Heart left ventricle (tissue), 13 donors: ENCODE measurements around the gene PIK3C2G.

Experiments used
- CTCF ChIP-seq, 12 donors: fragments of 200-600 bp; sonication (generic) in 4 of 12; IDR thresholded peaks; one replicate each; pipeline versions ENCODE4 v1.5.0 to v1.8.0; 2018 to 2022; ENCODE audit warnings: antibody characterized with exemption in 12 of 12, mild to moderate bottlenecking in 5 of 12
- POLR2A ChIP-seq, 2 donors: fragments of 450-650 bp; IDR thresholded peaks; one replicate each; pipeline ENCODE4 v1.6.1; 2017; ENCODE audit warnings: antibody characterized with exemption in 2 of 2, mild to moderate bottlenecking in 2 of 2, moderate library complexity in 2 of 2
- donor health status: ischemic (EF 13 %, LVEDD 7.1; RV severe dilation, severe dysfunction).
- donor health status: DM: no; HTN: yes; CAD: no.
- donor health status: DM: no; HTN: no; CAD: no.
- donor health status: ischemic (EF 25% LVEDD 6.9; RV normal size, moderate dysfunction).
- donor health status: ischemic (EF 25% LVEDD 5.7; RV mildly dilated, moderate dysfunction).
- donor health status: ischemic (EF 35%, LVEDD 5.7; RV mildly dilated, moderate dysfunction).
- donor health status: nonischemic (EF 11% LVEDD 7.7; RV severe dilation, severe dysfunction).
- donor health status: DM: yes; HTN: yes; CAD: no.
- donor health status: PGD.
- donor health status: ischemic (EF 29% LVEDD 5.4; RV normal size, mild dysfunction).
- donor health status: nonischemic (EF 23%, LVEDD 6.1; RV moderate dilation, normal function).

GRCh38 chr12:18454330-18454729 is 193.0 kb downstream of the PIK3C2G start:
- TF ChIP-seq POLR2A (IDR thresholded peaks at IDR 0.05) (no peak), CTCF (IDR thresholded peaks at IDR 0.05) (no peak)
